HG03442 (cell line): ENCODE results near the gene MTARC1.

ENCODE experiments used
- ATAC-seq: cut with Tn5 transposase; IDR thresholded peaks from one replicate; pipeline ENCODE4 v1.9.1; 2021; ENCODE audit warnings: mild to moderate bottlenecking, moderate library complexity; ENCODE audit not compliant: unreplicated experiment

The MTARC1 gene

DNA sequence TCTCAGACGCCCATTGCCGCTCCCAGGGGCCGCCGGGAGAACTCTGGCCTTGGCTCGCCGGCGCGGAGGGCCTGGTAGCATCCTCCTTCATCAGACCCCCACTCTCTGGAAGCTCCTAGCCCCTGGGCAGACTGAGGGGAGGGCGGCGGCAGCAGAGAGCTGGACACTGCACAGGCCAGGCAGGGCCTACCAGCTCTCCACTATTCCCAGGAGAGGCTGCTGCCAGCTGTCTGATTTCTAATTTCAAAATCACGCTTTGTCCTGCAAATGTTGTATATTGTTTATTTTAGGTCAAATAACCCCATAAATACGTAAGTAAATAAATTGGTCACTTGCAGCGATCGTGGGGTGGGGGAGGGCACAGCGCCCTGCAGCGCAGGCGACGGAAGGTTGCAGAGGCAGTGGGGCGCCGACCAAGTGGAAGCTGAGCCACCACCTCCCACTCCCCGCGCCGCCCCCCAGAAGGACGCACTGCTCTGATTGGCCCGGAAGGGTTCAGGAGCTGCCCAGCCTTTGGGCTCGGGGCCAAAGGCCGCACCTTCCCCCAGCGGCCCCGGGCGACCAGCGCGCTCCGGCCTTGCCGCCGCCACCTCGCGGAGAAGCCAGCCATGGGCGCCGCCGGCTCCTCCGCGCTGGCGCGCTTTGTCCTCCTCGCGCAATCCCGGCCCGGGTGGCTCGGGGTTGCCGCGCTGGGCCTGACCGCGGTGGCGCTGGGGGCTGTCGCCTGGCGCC, at the start of gene MTARC1:
TSS of gene MTARC1 (plus strand) at position 577 of the 732 bp plus-strand sequence. CDS start at position 609, 32 bp downstream.
- peak; percentile 69 for ATAC-seq

DNA sequence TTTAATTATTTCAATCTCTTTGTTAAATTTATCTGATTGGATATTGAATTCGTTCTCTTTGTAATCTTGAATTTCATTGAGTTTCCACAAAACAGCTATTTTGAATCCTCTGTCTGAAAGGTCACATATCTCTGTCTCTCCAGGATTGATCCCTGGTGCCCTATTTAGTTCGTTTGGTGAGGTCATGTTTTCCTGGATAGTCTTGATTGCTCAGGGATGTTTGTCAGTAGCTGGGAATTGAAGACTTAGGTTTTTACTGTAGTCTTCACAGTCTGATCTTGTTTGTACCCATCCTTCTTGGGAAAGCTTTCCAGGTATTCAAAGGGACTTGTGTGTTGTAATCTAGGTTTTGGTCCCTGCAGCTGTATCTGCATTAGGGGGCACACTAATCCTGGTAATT, 45.4 kb upstream of the MTARC1 start:
- ATAC-seq = no peak

DNA sequence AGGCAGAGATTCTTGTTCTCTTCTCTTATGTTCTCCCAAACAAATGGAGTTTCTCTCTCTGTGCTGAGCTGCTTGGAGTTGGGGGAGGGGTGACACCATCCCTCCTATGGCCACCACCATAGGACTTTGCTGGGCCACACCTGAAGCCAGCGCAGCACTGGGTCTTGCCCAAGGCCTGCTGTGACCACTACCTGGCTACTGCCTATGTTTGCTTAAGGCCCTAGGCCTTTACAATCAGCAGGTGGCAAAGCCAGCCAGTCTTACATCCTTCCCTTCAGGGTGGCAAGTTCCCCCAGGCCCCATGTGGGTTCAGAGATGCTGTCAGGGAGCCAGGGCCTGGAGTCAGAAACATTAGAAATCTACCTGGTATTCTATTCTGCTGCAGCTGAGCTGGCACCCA, 44.9 kb upstream of the MTARC1 start:
- no peak for ATAC-seq

GRCh38 chr1:220742520-220742919, 44.2 kb upstream of the MTARC1 start:
- ATAC-seq = no peak

DNA sequence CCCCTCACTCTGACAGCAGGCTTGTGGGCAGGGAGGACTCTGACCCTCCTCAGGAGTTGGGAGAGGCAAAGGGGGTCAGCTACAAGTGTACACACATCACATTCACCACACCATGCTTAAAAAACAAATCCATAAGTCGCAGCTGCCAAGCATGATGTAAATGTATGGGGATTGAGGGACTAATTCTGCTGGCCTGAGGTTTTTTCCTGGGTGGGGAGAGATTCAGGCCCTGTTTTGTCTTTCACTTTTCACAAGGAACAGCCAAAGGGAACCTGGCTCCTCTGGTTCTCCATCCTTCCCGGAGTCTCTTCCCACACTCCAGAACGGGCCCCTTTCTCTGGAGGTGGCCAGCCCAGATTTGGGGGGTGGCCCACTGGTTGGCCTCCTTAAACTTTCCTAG, 39.9 kb upstream of the MTARC1 start:
- ATAC-seq = no peak

- peak; percentile 14 for ATAC-seq
These were observed 39.1 kb upstream of the MTARC1 start for GRCh38 chr1:220747437-220748088.

DNA sequence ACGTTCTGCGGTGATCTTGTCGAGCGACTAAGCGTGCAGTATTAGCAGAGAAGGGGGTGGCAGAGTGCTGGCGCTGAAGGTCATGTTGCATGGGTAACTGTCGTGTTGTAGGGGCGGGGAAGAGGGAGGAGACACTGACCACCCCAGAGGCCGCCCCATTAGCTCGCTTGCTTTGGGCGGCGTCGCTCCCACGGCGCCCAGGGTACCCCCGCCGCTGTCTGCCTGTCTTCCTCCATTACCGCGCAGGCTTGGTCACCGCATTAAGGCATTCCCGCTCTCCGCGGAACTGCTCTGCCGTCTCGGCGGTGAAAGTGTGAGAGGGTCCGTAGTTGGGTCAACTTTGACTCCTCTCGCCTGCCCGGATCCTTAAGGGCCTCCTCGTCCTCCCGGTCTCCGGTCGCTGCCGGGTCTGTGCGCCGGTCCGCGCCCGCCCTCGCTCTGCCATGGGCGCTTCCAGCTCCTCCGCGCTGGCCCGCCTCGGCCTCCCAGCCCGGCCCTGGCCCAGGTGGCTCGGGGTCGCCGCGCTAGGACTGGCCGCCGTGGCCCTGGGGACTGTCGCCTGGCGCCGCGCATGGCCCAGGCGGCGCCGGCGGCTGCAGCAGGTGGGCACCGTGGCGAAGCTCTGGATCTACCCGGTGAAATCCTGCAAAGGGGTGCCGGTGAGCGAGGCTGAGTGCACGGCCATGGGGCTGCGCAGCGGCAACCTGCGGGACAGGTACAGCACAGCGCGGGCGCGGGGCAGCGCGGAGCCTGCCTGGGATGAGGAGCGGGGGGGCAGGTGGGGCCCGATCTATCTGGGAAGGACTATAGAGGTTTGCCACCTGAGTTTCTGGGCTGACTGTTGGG, 38.4 kb upstream of the MTARC1 start, which contains the start of gene MTARC2:
TSS of gene MTARC2 (plus strand) at position 234 of the 846 bp plus-strand sequence. CDS start at position 444, 210 bp downstream.
- ATAC-seq = peak; percentile 98

DNA sequence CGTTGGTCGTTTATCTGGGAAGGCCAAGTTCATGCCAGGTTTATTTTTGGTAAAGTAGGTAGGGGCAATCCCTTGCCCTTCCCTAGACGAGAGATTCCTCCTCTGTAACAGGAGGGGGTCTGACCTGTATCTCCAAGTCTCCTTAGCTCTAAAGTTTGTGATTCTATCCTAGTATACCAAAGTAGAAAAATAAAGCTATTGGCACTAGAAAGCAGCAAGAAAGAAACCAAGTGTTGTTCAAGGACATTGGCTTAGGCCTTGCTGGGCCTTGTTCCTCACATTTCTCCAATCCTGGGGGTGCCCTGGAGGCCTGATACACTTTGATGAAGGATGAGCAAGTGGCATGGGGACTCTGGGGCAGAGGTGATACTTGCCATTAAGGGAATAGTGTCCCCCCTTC, 37.8 kb upstream of the MTARC1 start:
- no peak for ATAC-seq

- no peak for ATAC-seq
These were observed 36.6 kb upstream of the MTARC1 start for GRCh38 chr1:220750131-220750515.

GRCh38 chr1:220751111-220751510, 35.6 kb upstream of the MTARC1 start:
- ATAC-seq = no peak

- no peak for ATAC-seq
These were observed 32.3 kb upstream of the MTARC1 start for GRCh38 chr1:220754212-220754917.

DNA sequence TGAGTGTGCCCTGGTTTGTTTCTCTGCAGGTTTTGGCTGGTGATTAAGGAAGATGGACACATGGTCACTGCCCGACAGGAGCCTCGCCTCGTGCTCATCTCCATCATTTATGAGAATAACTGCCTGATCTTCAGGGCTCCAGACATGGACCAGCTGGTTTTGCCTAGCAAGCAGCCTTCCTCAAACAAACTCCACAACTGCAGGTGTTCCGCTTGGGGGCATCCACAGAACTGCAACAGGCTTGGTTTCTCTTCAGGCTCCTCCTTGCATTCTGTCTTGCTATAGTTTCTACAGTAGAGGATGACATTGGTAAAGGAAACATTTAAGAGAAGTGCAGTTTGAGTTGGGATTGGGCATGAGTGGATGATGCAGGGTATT, 31.8 kb upstream of the MTARC1 start:
- ATAC-seq = no peak

DNA sequence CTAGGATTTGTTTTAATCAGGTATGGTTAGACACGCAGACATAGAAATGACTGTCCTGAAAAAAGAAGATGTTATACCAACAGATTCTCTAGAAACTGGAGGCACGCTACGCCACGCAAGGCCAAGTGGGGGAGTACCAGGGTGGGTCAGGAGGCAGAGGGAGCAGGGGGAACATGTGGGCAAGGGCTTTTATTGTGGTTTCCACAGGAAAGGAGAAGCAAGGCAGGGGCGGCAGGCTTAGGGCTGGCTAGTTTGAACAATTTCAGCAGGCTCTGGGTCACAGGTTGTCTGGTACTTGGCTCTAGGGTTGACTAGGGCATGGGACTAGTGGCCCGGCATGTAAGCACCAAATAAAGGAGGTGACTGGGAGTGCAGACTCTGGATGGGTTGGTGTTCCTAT, 31.4 kb upstream of the MTARC1 start:
- no peak for ATAC-seq

DNA sequence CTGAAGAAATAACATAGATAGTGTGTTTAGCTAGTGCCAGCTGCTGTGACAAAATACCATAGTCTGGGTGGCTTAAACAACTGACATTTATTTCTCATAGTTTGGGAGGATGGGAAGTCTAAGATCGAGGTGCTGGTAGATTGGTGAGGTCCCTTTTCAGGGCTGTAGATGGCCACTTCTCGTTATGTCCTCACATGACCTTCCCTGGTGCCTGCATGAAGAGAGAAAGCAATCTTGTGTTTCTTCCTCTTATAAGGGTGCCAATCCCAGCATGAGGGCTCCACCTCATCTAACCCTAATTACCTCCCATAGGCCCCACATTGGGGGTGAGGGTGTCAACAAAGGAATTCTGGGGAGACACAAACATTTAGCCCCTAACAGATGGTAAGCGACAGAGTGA, 29.3 kb upstream of the MTARC1 start:
- no peak for ATAC-seq

GRCh38 chr1:220759147-220759546, 27.6 kb upstream of the MTARC1 start:
- no peak for ATAC-seq

GRCh38 chr1:220761688-220762427, 24.9 kb upstream of the MTARC1 start:
- ATAC-seq = no peak

DNA sequence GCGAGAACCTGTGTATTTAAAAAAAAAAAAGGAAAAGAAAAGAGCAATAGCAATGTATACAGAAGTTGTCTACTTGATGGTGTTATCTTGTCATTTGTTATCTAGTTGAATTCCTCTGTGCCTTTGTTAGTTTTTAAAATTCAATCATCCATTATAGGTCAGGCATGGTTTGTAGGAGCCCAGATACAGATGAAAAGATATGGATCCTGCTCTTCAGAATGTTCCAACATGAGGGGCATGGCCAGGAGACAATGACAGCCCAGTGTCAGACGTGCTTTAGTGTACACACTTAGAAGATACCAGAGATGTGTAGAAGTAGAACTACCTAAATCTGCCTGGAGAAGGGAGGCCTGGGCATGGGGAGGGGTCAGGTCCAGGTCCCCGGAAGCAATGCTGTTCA, 22.0 kb upstream of the MTARC1 start:
- ATAC-seq = no peak

DNA sequence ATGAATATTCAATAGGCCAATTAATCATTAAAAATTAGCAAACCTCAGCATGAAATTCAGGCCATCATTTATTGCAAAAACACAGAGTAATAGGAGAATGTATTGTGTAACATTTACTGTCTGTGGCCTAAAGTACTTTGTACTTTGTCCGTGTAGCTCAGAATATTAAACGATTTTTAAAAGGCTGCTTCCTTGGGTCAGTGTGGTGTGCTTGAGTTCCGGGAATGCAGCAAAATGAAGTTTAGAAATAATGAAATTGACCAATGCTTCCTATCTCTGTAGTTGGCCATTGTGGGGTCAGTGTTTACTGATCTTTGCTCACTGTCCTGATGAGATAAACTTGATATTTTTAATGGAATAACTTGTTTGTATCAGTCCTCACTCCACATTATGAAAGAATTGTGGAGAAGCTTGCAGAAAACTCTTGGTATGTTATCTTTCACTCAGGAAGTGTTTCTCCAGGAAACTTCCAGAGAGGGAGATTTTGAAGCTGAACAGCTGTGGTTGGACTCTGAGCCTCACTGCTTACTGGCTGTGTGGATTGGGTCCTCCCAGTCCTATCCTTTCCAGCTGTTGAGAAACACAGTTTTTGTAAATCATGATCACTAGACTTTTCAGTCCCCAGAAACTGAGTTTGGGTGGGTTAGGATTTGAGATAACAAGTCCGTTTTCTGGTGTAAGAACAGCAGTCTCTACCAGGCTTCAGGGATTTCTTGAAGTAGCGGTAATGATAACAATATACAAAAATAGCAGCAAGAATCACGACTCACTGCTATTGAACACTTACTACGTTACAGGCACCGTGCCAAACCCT, 19.2 kb upstream of the MTARC1 start:
- no peak for ATAC-seq

DNA sequence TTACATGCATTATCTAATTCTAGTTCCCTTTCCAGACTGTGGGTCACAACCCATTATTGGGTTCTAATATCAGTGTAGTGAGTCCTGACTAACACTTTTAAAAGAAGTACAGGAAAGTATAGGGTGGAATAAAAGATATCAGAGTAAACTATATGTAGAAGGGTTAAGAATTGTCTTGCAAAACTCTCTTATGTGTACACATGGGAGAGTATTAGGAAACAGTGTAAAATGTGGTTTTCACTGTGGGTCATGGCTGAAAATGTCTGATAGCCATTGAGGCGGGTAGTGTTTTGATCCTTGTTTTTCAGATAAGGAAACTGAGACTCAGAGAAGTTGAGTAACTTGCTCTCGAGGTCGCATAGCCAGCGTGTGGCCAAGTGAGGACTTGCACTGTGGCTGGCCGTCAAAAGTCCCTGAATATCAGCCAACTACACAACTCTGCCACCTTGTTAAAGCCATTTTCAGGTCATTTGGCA, 18.5 kb upstream of the MTARC1 start:
- no peak for ATAC-seq
